MM.1S (cell line): ENCODE data around the gene NR1H2.

Experiments
- DNase-seq: peaks from one replicate; pipeline ENCODE4 v3.0.0-alpha.2; 2015
- H2AFZ ChIP-seq: fragments of 300-600 bp; sonication (generic); 2 replicates; pipeline ENCODE4 v1.6.0; 2016; ENCODE audit warnings: antibody characterized with exemption, low read length
- H3F3A ChIP-seq: fragments of 300-600 bp; sonication (generic); 2 replicates; pipeline ENCODE4 v1.6.1; 2016; ENCODE audit warnings: mild to moderate bottlenecking, antibody characterized with exemption, low read length, moderate library complexity, mixed read lengths; ENCODE audit not compliant: insufficient read depth
- H3K27ac ChIP-seq: fragments of 300-600 bp; sonication (generic); 2 replicates; pipeline ENCODE4 v1.5.1; 2016; ENCODE audit warnings: mild to moderate bottlenecking, low read length
- H3K27me3 ChIP-seq: fragments of 300-600 bp; sonication (generic); replicated peaks from 2 replicates; pipeline ENCODE4 v1.6.0; 2016; ENCODE audit warnings: low read length; ENCODE audit not compliant: insufficient read depth
- H3K36me3 ChIP-seq: fragments of 300-600 bp; sonication (generic); replicated peaks from 2 replicates; pipeline ENCODE4 v1.6.1; 2016; ENCODE audit warnings: mild to moderate bottlenecking, low read length, mixed read lengths; ENCODE audit not compliant: insufficient read depth
- H3K4me1 ChIP-seq: fragments of 300-600 bp; sonication (generic); 2 replicates; pipeline ENCODE4 v1.6.1; 2016; ENCODE audit warnings: low read length, mixed read lengths
- H3K4me2 ChIP-seq: fragments of 300-600 bp; sonication (generic); 2 replicates; pipeline ENCODE4 v1.6.0; 2016; ENCODE audit warnings: low read depth, low read length
- H3K4me3 ChIP-seq: fragments of 300-600 bp; sonication (generic); 2 replicates; pipeline ENCODE4 v1.5.1; 2016; ENCODE audit warnings: low read length, mixed read lengths
- H3K79me2 ChIP-seq: fragments of 300-600 bp; sonication (generic); 2 replicates; pipeline ENCODE4 v1.6.1; 2016; ENCODE audit warnings: mixed run types, low read length, mixed read lengths
- H3K9ac ChIP-seq: fragments of 300-600 bp; sonication (generic); 2 replicates; pipeline ENCODE4 v1.6.1; 2016; ENCODE audit warnings: low read length, mixed read lengths
- H3K9me2 ChIP-seq: fragments of 300-600 bp; sonication (generic); replicated peaks from 2 replicates; pipeline ENCODE4 v1.6.1; 2016; ENCODE audit warnings: mild to moderate bottlenecking, low read length, mixed read lengths; ENCODE audit not compliant: insufficient read depth
- H3K9me3 ChIP-seq: fragments of 300-600 bp; sonication (generic); replicated peaks from 2 replicates; pipeline ENCODE4 v1.6.1; 2016; ENCODE audit warnings: mild to moderate bottlenecking, low read length, mixed read lengths; ENCODE audit not compliant: insufficient read depth
- H4K20me1 ChIP-seq: fragments of 300-600 bp; sonication (generic); 2 replicates; pipeline ENCODE4 v1.6.1; 2016; ENCODE audit warnings: mild to moderate bottlenecking, low read length, moderate library complexity, mixed read lengths; ENCODE audit not compliant: insufficient read depth
- CTCF ChIP-seq: fragments of 300-600 bp; sonication (generic); IDR thresholded peaks from 2 replicates; pipeline ENCODE4 v1.5.1; 2016; ENCODE audit warnings: antibody characterized with exemption, low read length, mixed read lengths
- EZH2 ChIP-seq: fragments of 300-600 bp; sonication (generic); optimal IDR thresholded peaks from 2 replicates; pipeline ENCODE3; 2017; ENCODE audit warnings: low read depth, mild to moderate bottlenecking, antibody characterized with exemption, low read length, mixed read lengths
- EZH2phosphoT487 ChIP-seq: fragments of 300-600 bp; sonication (generic); IDR thresholded peaks from 2 replicates; pipeline ENCODE4 v1.6.1; 2018; ENCODE audit warnings: antibody characterized with exemption, low read length

Gene NR1H2

GRCh38 chr19:50402544-50403301 lies 26.5 kb downstream of the NR1H2 start:
- H3F3A ChIP-seq: no peaks in the 10 kb centered on the region
- no peak overlapping the region for H3K9ac ChIP-seq
- H3K4me3 ChIP-seq: no peak overlapping the region
- H2AFZ ChIP-seq: no peak overlapping the region
- no peaks in the 10 kb centered on the region for H3K9me2 ChIP-seq
- no peak overlapping the region for H3K27ac ChIP-seq
- no peaks in the 10 kb centered on the region for H3K4me1 ChIP-seq
- no peaks in the 10 kb centered on the region for H3K27me3 ChIP-seq
- H4K20me1 ChIP-seq: no peaks in the 10 kb centered on the region
- no peaks in the 10 kb centered on the region for H3K9me3 ChIP-seq
- no peak overlapping the region for H3K4me2 ChIP-seq
- H3K36me3 ChIP-seq: no peaks in the 10 kb centered on the region
- DNase-seq: no peak
- TF ChIP-seq EZH2phosphoT487: no peak
- TF ChIP-seq EZH2: no peak
- TF ChIP-seq CTCF: no peak
- H3K79me2 ChIP-seq: peaks cover 3% of the 10 kb centered on the region

- no peaks in the 10 kb centered on the region for H3F3A ChIP-seq
- H3K4me3 ChIP-seq: no peak overlapping the region
- no peaks in the 10 kb centered on the region for H3K27me3 ChIP-seq
- no peaks in the 10 kb centered on the region for H3K79me2 ChIP-seq
- no peaks in the 10 kb centered on the region for H4K20me1 ChIP-seq
- H3K36me3 ChIP-seq: no peaks in the 10 kb centered on the region
- no peak overlapping the region for H2AFZ ChIP-seq
- H3K4me1 ChIP-seq: no peaks in the 10 kb centered on the region
- no peaks in the 10 kb centered on the region for H3K9me3 ChIP-seq
- H3K9ac ChIP-seq: no peak overlapping the region
- DNase-seq: no peak
- H3K4me2 ChIP-seq: no peak overlapping the region
- H3K9me2 ChIP-seq: no peaks in the 10 kb centered on the region
- TF ChIP-seq EZH2 (no peak), CTCF (no peak), EZH2phosphoT487 (no peak)
- H3K27ac ChIP-seq: no peak overlapping the region
Measured at GRCh38 chr19:50406156-50406820, 30.0 kb downstream of the NR1H2 start.

GRCh38 chr19:50406829-50407228 lies 30.6 kb downstream of the NR1H2 start:
- H3K4me1 ChIP-seq: no peaks in the 10 kb centered on the region
- H3K9me2 ChIP-seq: no peaks in the 10 kb centered on the region
- H3F3A ChIP-seq: no peaks in the 10 kb centered on the region
- H3K4me2 ChIP-seq: no peak overlapping the region
- TF ChIP-seq EZH2phosphoT487 (no peak), EZH2 (no peak), CTCF (no peak)
- H3K4me3 ChIP-seq: no peak overlapping the region
- no peaks in the 10 kb centered on the region for H3K79me2 ChIP-seq
- DNase-seq: no peak
- H3K27me3 ChIP-seq: no peaks in the 10 kb centered on the region
- H3K9ac ChIP-seq: no peak overlapping the region
- H3K9me3 ChIP-seq: no peaks in the 10 kb centered on the region
- H3K36me3 ChIP-seq: no peaks in the 10 kb centered on the region
- H4K20me1 ChIP-seq: no peaks in the 10 kb centered on the region
- H2AFZ ChIP-seq: no peak overlapping the region
- H3K27ac ChIP-seq: no peak overlapping the region
